NCI-H2029 (cell line): ENCODE data around the gene SEMA5B.

Experiments used
- DNase-seq: peaks from one replicate; lab custom pipeline; 2025; lab: John Stamatoyannopoulos, UW

SEMA5B gene

GRCh38 chr3:122993124-122993978 is 34.2 kb downstream of the SEMA5B start:
- DNase-seq, result no peak

- DNase-seq, result no peak
Measured at GRCh38 chr3:122992676-122993075, 34.9 kb downstream of the SEMA5B start.

GRCh38 chr3:122992133-122992532 is 35.4 kb downstream of the SEMA5B start:
- DNase-seq, result no peak

GRCh38 chr3:122991236-122991985 is 36.2 kb downstream of the SEMA5B start:
- no peak for DNase-seq

GRCh38 chr3:122989856-122990575 is 37.5 kb downstream of the SEMA5B start:
- peak; percentile 51 for DNase-seq

GRCh38 chr3:122988508-122988907 is 39.1 kb downstream of the SEMA5B start:
- DNase-seq, result no peak

- DNase-seq, result no peak
Measured at GRCh38 chr3:122987736-122988319, 39.7 kb downstream of the SEMA5B start.

- no peak for DNase-seq
Measured at GRCh38 chr3:122987231-122987630, 40.3 kb downstream of the SEMA5B start.

- no peak for DNase-seq
Measured at GRCh38 chr3:122986693-122987179, 40.8 kb downstream of the SEMA5B start.

GRCh38 chr3:122985539-122985938 is 42.0 kb downstream of the SEMA5B start:
- DNase-seq, result no peak

GRCh38 chr3:122984650-122985049 is 42.9 kb downstream of the SEMA5B start:
- no peak for DNase-seq

- DNase-seq, result no peak
Measured at GRCh38 chr3:122984007-122984406, 43.6 kb downstream of the SEMA5B start.

GRCh38 chr3:122982216-122983185 is 45.1 kb downstream of the SEMA5B start:
- peak; percentile 23 for DNase-seq

- no peak for DNase-seq
Measured at GRCh38 chr3:122979211-122979610, 48.4 kb downstream of the SEMA5B start.

GRCh38 chr3:122978569-122978968 is 49.0 kb downstream of the SEMA5B start:
- no peak for DNase-seq

GRCh38 chr3:122977746-122978466 is 49.7 kb downstream of the SEMA5B start:
- DNase-seq, result peak; percentile 9

- DNase-seq, result no peak
Measured at GRCh38 chr3:122975924-122976293, 51.7 kb downstream of the SEMA5B start.

- no peak for DNase-seq
Measured at GRCh38 chr3:122975163-122975923, 52.2 kb downstream of the SEMA5B start.

GRCh38 chr3:122974764-122975162 is 52.8 kb downstream of the SEMA5B start:
- DNase-seq, result no peak
